Stimulated activated CD4-positive, alpha-beta T cell treated with anti-CD3 and anti-CD28 coated beads, Interleukin-2, amount 100 ng/mL, for 24 hours (primary cell): ENCODE measurements around the gene SUMO3.
A peak's percentile ranks its signal among the peaks of the same experiment; 100 is the strongest.
"Not testable (repeated sequence)": the region's sequence is repeated elsewhere in the genome, so short reads cannot be mapped to it uniquely, and the experiment has no call there.

ENCODE experiments used
- DNase-seq, 2 donors: peaks; one replicate each; pipeline ENCODE4 v3.0.0-alpha.2; 2020

Gene SUMO3

GRCh38 chr21:44846485-44847260, 28.8 kb upstream of the SUMO3 start:
- peak; percentile 50 to 65 for DNase-seq

GRCh38 chr21:44846224-44846484, 28.3 kb upstream of the SUMO3 start:
- DNase-seq = no peak

- peak; percentile 60 to 81 for DNase-seq
Measured at GRCh38 chr21:44845418-44846223, 27.8 kb upstream of the SUMO3 start.

GRCh38 chr21:44844256-44844655, 26.4 kb upstream of the SUMO3 start:
- DNase-seq = no peak

- DNase-seq = no peak
Measured at GRCh38 chr21:44842721-44843445, 25.0 kb upstream of the SUMO3 start.

GRCh38 chr21:44842087-44842486, 24.2 kb upstream of the SUMO3 start:
- no peak for DNase-seq

- no peak for DNase-seq
Measured at GRCh38 chr21:44840771-44841170, 22.9 kb upstream of the SUMO3 start.

- DNase-seq = no peak
Measured at GRCh38 chr21:44838951-44839350, 21.1 kb upstream of the SUMO3 start.

- no peak for DNase-seq
Measured at GRCh38 chr21:44838039-44838895, 20.4 kb upstream of the SUMO3 start.

- no peak for DNase-seq
Measured at GRCh38 chr21:44837537-44837936, 19.7 kb upstream of the SUMO3 start.

GRCh38 chr21:44836666-44837471, 19.0 kb upstream of the SUMO3 start:
- DNase-seq = no peak

GRCh38 chr21:44836349-44836665, 18.4 kb upstream of the SUMO3 start:
- no peak for DNase-seq

- DNase-seq = no peak
Measured at GRCh38 chr21:44835647-44835973, 17.7 kb upstream of the SUMO3 start.

- no peak for DNase-seq
Measured at GRCh38 chr21:44834951-44835646, 17.2 kb upstream of the SUMO3 start.

- no peak for DNase-seq
Measured at GRCh38 chr21:44834231-44834950, 16.5 kb upstream of the SUMO3 start.

GRCh38 chr21:44833663-44834062, 15.8 kb upstream of the SUMO3 start:
- no peak for DNase-seq

- DNase-seq = not testable (repeated sequence)
Measured at GRCh38 chr21:44832516-44833255, 14.8 kb upstream of the SUMO3 start.

GRCh38 chr21:44831227-44831860, 13.5 kb upstream of the SUMO3 start:
- DNase-seq = no peak

GRCh38 chr21:44829507-44830092, 11.7 kb upstream of the SUMO3 start:
- no peak for DNase-seq
